ENCODE data around the gene HIRIP3.
"Not testable (repeated sequence)": the region's sequence is repeated elsewhere in the genome, so short reads cannot be mapped to it uniquely, and the experiment has no call there.

The HIRIP3 gene, protein sequence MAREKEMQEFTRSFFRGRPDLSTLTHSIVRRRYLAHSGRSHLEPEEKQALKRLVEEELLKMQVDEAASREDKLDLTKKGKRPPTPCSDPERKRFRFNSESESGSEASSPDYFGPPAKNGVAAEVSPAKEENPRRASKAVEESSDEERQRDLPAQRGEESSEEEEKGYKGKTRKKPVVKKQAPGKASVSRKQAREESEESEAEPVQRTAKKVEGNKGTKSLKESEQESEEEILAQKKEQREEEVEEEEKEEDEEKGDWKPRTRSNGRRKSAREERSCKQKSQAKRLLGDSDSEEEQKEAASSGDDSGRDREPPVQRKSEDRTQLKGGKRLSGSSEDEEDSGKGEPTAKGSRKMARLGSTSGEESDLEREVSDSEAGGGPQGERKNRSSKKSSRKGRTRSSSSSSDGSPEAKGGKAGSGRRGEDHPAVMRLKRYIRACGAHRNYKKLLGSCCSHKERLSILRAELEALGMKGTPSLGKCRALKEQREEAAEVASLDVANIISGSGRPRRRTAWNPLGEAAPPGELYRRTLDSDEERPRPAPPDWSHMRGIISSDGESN

DNA sequence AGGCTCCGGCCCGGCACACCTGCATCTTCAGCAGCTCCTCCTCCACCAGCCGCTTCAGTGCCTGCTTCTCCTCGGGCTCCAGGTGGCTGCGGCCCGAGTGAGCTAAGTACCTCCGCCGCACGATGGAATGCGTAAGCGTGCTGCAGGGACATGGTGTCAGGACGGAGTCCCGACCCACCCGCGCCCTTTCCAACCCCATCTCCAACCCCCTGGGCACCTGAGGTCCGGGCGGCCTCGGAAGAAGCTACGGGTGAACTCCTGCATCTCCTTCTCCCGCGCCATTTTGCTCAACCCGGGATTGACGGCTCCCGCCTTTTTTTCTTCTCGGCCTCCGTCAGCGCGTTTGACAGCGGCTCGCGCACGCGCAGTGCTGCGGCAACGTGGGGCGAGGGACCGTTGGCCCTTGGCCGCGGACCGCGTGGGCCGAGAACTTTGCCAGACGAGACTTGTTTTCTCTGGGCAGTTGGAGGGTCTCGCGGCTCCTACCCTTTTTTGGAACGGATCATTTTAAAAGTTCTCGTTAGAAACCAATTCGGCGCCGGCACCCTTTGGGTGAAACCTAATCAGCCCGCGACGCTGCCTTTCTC lies at the start of gene HIRIP3:
Gene HIRIP3 (minus strand): TSS at position 294 of the 587 bp plus-strand sequence. CDS start 12 bp downstream, at position 282.
- DNase-seq, result peak; percentile 66

DNA sequence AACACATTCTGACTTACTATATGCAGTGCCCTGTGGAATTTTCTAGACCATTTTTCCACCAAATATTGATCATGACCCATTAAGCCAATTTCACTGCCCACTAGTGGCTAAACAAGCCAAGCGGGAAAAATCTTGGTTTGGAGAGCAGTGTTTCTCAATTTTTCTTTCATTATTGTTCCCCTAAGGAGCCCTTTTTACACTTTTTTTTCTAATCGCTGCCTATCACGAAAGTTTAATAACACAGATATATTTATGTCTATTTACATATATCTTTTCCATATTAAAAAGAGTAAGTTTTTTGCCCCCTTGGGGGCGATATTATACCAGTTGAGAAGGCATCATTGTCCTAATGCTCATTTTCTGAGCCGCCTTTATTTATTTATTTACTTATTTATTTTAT lies 46.4 kb upstream of the HIRIP3 start:
- no peak for DNase-seq

DNA sequence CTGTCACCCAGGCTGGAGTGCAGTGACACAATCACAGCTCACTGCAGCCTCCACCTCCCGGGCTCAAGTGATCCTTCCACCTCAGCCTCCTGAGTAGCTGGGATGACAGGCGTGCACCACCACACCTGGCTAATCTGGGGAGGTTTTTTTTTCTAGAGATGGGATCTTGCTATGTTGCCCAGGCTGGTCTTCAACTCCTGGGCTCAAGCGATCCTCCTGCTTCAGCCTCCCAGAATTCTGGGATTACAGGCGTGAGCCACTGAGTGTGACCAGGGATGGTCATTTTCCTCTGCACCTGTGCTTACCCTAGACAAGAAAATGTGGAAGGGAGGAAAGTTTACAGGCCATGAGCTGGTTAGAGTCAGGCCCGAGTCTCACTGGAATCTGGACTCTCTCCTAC lies 45.3 kb upstream of the HIRIP3 start:
- not testable (repeated sequence) for DNase-seq

DNA sequence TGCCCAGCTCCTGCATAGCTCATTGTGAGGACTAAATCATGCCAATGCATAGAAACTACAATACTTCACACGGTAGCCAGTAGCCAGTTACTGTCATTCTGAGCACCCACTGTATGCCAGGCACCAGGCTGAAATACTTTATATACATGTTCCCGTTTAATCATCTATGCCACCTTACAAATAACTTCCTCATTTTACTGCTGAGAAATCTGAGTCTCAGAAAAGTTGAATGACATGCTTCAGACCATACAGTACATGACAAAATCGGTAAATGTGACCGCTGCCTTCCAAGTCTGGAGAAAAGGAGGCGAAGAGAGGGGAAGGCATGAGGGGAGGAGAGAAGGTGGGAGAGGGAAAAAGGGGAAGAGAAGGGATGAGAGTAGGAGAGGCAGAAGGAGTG lies 44.8 kb upstream of the HIRIP3 start:
- DNase-seq, result no peak

DNA sequence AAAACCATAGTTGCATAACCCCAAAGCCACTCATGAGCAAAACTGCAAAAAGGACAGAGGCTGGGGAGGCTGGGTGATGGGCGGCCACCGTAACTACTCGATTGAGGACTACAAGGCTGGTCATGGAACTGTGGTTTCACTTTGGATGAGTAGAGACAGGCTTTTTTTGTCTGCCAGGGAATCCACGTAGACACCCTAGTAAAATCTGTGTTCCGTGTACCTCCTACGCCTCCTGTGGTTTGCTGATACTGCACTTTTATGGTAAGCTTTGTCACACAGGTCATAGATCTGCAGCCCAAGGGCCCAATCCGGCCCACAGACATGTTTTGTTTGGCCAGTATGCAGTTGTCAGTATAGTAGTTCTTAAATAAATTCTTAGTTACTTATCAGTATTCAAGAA lies 37.9 kb upstream of the HIRIP3 start:
- no peak for DNase-seq

DNA sequence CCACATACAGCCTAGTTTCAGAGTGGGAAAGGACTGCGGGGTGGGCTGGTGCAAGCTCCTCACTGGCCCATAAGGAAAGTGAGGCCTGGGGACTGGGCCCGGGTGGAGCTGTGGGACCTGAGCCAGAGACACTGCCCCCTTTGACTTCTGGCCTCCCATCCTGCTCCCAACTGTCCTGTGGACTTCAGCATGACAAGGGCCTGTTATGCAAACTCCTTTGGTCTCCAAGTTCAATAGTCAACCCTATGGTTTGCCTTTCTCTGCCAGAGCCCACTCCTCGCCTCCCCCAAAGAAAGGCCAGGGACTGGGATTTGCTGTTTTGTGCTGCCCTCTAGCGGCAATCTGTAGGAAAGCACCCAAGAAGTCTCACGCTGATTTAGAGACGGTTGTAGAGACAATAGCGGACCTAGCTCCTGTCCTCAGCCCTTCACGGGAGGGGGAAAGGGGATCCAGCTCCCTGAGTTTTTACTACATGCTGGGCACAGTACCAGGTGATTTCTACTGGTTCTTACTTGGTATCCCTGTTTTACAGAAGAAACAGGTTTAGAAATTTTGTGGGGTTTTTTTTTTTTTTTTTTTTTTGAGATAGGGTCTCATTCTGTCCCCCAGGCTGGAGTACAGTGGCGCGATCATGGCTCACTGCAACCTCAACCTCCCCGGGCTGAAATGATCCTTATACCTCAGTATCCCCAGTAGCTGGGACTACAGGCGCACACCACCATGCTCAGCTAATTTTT lies 36.8 kb upstream of the HIRIP3 start:
- DNase-seq, result peak; percentile 76

DNA sequence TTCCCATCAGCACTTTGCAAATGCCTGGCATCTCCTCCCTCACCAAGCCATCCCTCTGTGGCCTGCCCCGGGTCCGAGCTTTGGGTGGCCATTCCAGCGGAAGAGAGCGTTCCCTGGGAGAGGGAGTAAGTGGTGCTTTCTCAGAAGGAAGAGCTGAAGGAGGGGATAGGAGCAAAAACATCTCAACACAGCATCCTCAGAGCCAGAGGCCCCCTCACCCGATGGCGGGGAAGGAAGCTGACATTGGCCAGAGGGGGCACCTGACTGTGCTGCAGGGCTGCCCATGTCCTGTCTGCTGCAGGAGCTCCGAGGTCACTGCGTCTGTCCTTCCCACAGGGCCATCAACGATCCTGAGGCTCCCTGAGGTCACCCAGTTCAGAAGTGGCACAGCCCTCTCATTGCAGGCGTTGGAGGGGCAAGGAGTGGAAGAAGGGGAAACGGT lies 36.1 kb upstream of the HIRIP3 start:
- DNase-seq, result no peak

DNA sequence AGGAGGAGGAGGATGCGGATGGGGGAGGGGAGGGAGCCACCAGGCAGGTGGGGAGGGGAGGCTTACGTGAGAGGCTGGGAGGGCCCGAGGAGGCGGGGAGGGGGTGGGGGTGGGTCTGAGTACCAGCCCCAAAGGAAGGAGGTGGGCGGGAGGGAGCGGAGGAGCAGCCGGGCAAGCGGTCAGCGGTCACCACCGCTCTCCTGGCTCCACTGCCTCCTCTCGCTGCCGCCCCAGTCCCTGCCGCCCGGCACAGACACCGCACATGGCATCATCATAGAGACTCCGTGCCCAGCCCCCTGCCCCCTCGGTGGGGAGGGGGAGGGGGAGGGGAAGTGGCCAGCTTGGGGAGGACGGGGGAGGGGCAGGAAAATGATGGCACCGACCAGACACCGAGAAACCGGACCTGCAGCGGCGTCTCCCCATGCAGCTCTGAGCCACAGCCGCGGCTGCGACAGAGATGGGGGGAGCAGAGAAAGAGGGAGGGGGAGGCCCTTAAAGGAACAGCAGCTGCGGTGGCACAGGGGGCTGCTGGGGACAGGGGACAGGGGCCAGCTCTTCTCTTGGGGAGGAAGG lies 35.5 kb upstream of the HIRIP3 start, which contains the start of gene TLCD3B:
Gene TLCD3B (minus strand): TSS at position 431 of the 573 bp plus-strand sequence. CDS start 744 bp downstream, outside the sequence.
- no peak for DNase-seq

DNA sequence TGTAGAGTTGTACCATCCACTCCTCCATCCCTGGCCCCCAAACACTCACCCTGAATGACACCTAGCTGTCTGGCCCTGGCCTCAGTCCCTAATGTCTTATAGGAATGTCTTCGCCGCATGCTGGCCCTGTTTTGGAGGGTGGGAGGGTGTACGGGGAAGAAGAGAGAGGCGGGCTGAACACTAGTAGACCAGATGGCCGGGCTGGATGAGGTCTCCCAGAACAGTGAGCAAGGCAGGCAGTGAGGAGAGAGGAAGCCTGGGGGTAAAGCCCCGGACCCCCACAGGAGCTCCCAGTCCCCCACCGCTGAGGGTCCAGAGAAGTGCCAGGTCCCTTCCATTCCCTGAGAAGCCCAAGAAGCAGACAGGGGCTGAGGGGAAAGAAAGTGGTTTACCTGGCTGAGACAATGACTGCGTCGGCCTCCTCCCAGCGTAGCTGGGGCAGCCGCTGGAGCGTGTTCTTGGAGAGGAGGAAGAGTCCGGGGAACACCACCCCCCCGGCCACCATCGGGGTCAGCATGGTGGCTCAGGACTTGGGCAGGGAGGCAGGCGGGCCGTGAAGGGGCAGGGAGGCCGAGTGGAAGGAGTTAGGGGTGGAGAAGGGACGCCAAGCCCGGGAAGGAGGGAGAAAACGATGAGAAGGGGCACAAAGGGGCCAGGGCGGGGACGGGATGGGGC lies 34.7 kb upstream of the HIRIP3 start:
- no peak for DNase-seq

DNA sequence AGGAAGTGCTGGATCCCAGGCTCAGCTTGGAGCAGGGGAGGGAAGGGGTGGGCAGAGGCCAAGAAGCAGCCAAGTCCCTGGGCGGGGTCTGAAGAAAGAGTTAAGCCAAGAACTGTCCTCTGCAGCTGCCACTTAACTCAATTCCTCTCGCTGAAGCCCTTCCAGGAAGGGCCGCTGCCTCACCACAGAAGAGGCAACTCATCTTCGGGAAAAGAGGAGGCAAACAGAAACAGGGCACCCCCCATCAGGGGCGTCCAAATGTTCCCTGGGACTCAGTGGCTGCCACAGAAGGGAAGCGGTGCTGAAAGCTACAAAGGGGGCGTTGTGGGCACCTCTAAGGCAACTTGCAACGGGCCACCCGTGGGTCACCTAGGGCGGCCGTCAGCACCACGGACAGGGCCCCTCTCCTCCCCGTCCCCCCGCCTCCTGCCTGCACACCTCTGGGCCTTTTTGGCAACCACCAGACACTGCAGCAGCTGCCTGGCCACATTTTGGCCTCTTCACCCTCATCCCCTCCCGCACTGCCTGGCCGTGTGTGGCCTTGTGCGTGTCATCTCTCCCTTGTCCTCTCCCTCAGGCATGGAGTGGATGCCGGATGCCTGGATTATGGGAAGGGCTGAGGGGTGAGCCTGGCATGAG lies 33.1 kb upstream of the HIRIP3 start:
- DNase-seq, result no peak

DNA sequence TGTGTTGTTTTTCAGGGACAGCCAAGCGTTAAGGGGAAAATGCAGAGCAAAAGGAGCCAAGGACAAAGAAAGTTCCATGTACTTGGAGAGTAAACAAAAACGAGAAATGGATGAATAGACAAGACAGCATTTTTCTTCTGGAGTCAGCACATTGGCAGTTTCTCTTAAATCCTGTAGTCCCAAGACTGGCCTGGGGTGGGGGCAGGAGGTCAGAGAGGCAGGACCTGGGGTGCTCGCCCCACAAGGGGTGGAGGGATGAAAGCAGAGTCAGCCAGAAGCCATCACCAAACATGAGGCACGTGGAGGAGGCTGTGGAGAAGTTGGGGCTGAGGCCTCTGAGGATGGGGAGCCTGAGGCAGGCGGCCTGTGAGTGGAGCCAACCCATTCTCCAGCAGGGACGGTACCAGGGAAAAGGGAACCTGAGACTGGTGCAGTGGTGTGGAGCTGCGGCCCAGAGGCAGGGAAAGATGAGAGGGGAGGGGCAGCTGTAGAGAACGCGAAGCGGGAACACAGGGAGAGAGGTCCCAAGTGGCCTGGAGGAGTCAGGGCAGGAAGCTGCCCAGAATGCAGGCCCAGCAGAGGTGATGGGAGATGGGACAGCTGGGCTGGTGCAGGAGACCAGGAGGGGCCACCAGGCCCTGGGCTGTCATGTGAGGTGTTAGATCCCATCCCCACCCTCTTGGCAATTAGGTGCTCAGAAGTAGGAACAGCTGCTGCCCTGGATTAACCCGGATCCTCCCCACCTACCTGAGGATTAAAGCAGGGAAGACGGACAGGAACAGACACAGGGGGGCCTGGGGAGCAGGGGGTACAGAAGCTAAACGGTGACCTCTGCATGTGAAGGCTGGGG lies 32.4 kb upstream of the HIRIP3 start:
- DNase-seq, result no peak

DNA sequence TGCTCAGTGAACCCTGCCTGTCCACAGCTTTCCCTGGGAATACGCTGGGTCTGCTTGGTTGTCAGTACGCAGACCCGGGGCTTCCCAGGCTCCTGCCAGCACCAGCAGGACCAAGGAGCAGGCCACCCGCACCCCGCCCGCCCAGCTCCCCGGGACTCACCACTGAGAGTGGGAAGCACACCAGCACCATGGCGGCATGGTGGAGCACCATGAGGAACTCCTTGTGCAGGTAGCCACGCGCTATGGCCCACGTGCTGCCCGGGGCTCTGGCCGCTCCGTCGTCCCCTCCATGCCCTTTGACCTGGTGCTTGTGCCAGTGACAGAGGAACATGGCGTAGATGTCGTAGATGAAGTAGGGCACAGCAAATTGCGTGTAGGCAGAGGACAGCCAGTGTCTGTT lies 31.0 kb upstream of the HIRIP3 start:
- DNase-seq, result no peak

DNA sequence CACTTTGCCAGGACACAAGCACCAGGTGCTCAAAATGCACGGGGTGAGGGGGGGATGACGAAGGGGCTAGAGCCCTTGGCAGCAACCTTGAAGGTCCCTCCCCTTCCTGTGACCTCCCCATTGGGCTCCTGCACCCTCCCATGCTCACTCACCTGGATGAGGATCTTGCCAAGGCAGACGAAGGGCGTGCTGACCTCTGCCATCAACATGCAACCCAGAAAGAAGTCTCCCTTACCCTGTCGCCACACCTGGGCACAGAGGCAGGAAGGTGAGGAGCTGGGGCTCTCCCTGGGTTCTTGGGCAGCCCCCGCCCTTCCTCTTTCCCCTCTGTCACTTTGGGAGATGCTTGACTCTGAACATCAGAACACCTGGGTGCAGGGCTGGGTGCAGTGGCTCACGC lies 30.2 kb upstream of the HIRIP3 start:
- no peak for DNase-seq

DNA sequence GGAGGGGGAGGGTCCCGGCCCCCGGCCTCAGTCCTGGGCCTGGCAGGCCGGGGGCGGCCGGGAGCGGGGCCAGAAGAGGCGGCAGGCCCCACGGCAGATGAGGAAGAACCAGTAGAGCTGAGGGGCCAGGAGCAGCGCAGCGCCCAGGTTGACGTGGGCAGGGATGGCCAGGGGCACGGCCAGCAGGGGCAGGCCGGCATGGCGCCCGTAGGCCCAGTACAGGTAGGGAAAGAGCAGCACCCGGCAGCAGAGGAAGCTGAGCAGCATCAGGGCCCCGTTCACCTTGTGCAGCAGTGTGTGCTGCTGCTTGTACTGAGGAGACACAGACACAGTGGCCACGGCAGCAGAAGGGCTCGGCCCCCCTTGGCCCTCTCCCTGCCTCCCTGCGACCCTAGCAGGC lies 29.7 kb upstream of the HIRIP3 start:
- DNase-seq, result no peak

DNA sequence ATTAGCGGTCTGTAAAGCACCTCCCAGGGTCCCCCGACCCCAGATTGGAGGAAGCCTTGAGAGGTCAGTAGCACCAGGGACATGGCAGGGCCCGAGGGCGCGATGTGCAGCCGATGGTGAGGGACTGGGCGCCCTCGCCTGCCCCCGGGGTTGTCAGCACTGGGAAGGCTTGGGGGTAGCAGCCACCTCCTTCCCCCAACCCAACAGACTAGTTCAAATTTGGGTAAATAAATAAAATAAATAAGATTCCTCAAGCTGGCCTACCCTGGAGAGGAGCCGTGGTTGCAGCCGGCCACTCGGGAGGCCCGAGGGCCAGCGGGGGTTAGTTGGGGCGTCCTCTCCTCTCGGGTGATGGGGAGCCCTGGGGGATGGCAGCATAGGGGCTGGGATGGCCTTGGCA lies 29.0 kb upstream of the HIRIP3 start:
- no peak for DNase-seq

DNA sequence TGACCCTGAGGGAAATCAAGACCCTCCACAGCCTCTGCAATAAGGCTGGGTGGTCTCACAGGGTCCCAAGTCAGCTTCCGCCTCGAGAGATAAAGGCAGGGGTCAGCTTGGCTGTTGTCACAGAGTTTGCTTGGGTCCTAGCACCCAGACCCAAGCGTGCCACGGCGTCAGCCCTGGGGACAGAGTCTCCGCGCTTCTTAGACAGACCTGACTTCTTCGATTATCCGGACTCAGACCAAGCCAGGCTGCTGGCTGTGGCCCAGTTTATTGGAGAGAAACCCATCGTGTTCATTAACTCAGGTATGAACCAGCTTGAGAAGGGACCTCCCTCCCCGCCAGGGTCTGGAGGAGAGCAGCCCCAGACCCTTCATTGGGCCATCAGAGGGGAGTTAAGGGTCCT lies 28.2 kb upstream of the HIRIP3 start:
- DNase-seq, result no peak

DNA sequence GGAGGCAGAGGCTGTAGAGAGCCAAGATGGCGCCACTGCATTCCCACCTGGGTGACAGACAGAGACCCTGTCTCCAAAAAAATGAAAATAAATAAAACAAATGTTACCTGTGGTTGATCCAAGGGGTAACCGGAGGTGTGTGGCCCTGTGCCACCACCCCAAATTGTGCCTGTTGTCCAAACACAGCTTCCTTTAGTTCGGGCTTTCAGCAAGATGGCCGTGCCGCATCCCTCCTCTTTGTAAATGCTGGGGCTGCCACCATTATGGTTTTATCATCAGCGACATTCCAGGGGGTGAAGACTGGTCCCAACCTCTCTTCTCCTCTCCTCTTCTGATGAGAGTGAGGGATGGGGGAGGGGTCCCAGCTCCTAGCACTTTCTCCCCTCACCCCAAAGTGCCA lies 27.5 kb upstream of the HIRIP3 start, which contains the start of gene C16orf92:
Gene C16orf92 (plus strand): TSS at position 312 of the 400 bp plus-strand sequence. CDS start 143 bp downstream, outside the sequence.
- DNase-seq, result no peak

DNA sequence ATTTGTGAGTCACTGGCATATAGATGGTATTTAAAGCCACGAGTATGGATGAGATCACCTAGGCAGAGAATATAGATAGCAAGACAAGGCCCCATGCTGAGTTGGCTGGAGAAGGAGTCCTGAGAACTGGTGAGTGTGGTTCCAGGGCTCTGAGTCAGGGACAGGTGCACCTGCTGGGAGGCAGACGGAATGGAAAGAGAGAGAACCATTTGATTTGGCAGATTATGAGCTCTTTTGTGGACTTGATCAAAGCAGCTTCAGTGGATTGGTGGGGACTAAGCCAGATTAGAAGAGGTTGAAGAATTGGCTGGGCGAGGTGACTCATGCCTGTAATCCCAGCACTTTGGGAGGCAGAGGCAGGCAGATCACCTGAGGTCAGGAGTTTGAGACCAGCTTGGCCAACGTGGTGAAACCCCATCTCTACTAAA lies 23.3 kb upstream of the HIRIP3 start:
- no peak for DNase-seq

DNA sequence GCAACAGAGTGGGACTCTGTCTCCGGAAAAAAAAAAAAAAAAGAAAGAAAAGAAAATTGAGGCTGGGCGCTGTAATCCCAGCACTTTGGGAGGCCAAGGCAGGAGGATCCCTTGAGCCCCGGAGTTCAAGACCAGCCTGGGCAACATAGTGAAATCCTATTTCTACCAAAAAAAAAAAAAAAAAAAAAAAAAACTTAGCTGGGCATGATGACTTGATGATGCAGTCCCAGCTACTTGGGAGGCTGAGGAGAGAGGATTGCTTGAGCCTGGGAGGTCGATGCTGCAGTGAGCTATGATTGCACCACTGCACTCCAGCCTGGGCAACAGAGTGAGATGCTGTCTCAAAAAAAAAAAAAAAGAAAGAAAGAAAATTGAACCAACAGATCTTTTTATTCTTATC lies 22.5 kb upstream of the HIRIP3 start:
- not testable (repeated sequence) for DNase-seq

DNA sequence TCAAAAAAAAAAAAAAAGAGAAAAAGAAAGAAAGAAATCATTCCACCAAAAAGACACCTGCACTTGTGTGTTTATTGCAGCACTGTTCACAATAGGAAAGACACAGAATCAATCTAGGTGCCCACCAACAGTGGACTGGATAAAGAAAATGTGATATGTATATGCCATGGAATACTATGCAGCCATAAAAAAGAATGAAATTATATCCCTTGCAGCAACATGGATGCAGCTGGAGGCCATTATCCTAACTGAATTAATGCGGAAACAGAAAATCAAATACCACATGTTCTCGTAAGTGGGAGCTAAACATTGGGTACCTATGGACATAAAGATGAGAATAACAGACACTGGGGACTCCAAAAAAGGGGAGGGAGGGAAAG lies 21.9 kb upstream of the HIRIP3 start:
- DNase-seq, result no peak

Measured in NCI-H2107 (cell line).